ENCODE results near the gene EHBP1.
A peak's percentile ranks its signal among the peaks of the same experiment; 100 is the strongest.
"Not testable (repeated sequence)": the region's sequence is repeated elsewhere in the genome, so short reads cannot be mapped to it uniquely, and the experiment has no call there.

The EHBP1 gene

DNA sequence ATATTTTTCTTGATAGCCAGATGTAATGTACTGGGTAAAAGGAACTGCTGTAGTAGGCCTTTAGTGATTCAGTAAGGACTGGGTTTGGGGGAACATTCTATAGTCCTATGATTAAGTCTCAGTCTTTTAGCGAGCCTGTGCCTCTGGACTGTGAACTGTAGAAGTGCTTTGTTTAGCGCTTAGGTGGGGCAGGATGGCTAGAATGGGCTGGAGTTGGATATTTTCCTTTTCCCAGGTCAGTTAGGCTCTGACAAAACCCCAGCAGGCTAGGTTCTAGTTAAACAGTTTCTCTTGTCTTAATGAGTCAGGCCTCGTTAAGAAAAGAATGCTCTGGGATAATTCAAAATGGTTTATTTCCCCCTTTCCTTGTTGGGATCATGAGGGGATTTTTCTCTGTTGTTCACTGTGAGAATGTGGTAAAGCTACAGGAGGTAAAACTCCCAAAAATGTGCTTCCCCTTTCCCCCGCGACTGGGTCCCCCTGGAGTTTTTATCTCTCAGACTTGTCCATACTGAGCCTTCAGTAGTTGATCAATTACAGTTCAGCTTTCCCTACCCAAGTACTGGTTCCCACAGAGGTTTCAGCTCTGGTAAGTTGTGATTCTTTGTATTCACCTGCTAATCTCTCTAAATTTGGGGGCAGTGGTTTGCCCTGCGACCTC, 31.5 kb downstream of the EHBP1 start:
- no peak for DNase-seq (ENCODE audit: low read depth in 2 of 2)

GRCh38 chr2:62738981-62739936, 33.7 kb downstream of the EHBP1 start:
- DNase-seq (ENCODE audit: low read depth in 2 of 2), result peak; percentile 29 to 52

DNA sequence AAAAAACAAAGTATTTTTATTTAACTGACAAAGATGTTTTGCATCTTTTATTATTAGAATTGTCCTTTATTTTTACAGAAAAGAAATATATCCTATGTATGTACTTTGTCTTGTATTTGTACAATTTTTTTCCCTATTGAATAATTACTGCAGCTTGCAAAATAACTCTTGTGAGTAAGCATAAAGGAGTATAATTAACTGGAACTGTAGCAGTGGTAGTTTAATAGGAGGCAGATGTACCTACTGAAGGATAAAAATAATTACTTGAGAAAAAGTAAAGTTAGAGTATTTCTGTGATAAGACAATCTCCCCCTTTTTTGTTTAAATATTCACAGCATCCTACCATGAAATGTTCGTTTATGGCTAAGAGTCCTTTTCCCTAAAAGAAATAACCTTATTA, 34.7 kb downstream of the EHBP1 start:
- DNase-seq (ENCODE audit: low read depth in 2 of 2), result no peak

- DNase-seq (ENCODE audit: low read depth in 2 of 2), result no peak
Observed at GRCh38 chr2:62741127-62741526, 35.6 kb downstream of the EHBP1 start.

DNA sequence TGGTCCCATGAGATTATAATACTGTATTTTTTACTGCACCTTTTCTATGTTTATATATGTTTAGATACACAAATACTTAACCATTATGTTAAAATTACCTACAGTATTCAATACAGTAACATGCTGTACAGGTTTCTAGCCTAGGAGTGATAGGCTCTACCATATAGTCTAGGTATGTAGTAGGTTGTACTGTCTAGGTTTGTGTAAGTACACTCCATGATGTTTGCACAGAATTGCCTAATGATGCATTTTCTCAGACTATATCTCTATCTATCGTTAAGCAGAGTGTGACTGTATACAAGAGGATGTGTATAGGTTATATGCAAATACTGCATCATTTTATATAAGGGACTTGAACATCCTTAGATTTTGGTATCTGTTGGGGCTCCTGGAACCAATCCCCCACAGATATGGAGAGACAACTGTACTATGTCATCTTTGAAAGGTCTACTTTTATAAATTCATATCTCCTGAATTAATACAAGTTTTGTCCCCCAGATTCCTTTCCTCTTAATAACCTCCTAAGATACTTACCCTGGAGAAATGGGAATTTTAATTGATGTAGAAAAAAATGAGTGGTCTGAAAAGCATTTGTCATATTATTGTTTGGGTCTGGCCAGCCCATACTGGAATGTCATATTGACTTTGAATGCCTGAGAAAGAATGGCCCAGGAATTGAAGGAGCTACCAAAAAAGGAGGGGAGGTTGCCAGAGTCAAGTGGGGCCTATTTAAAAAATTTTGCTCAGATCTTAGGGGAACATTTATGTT, 36.6 kb downstream of the EHBP1 start:
- peak in 1 of 2 experiments; percentile 29 for DNase-seq (ENCODE audit: low read depth in 2 of 2)

GRCh38 chr2:62743506-62743905, 38.0 kb downstream of the EHBP1 start:
- DNase-seq (ENCODE audit: low read depth in 2 of 2), result no peak

GRCh38 chr2:62744603-62745002, 39.1 kb downstream of the EHBP1 start:
- no peak for DNase-seq (ENCODE audit: low read depth in 2 of 2)

- DNase-seq (ENCODE audit: low read depth in 2 of 2), result no peak
Observed at GRCh38 chr2:62745891-62746481, 40.5 kb downstream of the EHBP1 start.

DNA sequence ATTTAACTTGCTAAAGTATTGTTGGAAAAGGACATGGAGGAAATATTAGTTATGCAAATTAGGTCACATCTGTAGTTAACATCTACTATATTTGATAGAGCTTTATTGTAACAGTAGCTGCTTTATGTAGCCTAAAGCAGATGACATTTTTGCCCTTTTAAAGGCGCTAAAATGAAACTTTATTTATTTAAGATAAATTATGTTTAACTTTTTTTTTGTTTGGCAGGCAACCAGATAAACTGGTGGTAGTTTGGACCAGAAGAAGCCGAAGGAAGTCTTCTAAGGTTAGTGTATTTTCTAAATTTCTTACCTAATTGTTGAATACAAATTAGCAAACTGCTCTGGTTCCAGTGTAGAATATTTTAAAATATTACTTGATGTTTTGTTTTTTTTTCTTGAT, 41.7 kb downstream of the EHBP1 start:
- DNase-seq (ENCODE audit: low read depth in 2 of 2), result no peak

- DNase-seq (ENCODE audit: low read depth in 2 of 2), result no peak
Observed at GRCh38 chr2:62747876-62748275, 42.4 kb downstream of the EHBP1 start.

DNA sequence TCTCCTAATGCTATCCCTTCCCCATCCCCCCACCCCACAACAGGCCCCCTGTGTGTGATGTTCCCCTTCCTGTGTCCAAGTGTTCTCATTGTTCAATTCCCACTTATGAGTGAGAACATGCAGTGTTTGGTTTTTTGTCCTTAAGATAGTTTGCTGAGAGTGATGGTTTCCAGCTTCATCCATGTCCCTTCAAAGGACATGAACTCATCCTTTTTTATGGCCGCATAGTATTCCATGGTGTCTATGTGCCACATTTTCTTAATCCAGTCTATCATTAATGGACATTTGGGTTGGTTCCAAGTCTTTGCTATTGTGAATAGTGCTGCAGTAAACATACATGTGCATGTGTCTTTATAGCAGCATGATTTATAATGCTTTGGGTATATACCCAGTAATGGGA, 43.6 kb downstream of the EHBP1 start:
- not testable (repeated sequence) for DNase-seq (ENCODE audit: low read depth in 2 of 2)

GRCh38 chr2:62757029-62757428, 51.5 kb downstream of the EHBP1 start:
- no peak for DNase-seq (ENCODE audit: low read depth in 2 of 2)

DNA sequence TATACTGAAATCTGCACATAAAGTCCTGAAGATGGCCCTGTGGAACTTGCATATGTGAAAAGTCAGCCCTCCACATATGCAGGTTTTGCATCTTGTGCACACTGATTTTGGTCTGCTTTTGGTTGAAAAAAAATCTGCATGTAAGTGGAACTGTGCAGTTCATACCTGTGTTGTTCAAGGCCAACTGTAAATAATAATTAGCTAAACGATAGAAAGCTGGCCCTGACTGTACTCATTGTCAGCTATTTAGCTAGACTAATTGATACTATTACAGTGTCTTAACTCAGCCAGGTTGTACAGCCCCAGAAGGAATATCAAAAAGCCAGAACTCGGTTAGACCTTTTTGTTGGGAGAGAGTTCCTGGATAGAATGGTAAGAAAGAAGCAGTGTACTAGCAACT, 54.5 kb downstream of the EHBP1 start:
- no peak for DNase-seq (ENCODE audit: low read depth in 2 of 2)

- DNase-seq (ENCODE audit: low read depth in 2 of 2), result no peak
Observed at GRCh38 chr2:62760555-62760954, 55.0 kb downstream of the EHBP1 start.

- no peak for DNase-seq (ENCODE audit: low read depth in 2 of 2)
Observed at GRCh38 chr2:62765619-62766376, 60.3 kb downstream of the EHBP1 start.

- peak; percentile 31 to 40 for DNase-seq (ENCODE audit: low read depth in 2 of 2)
Observed at GRCh38 chr2:62768615-62769014, 63.1 kb downstream of the EHBP1 start.

DNA sequence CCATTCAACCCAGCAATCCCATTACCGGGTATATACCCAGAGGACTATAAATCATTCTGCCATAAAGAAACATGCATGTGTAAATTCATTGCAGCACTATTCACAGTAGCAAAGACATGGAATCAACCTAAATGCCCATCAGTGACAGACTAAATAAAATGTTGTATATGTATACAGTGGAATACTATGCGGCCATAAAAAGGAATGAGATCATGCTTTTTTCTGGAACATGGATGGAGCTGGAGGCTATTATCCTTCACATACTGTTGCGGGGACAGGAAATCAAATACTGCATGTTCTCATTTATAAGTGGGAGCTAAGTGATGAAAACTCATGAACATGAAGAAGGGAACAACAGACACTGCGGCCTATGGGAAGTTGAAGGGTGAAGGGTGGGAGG, 65.1 kb downstream of the EHBP1 start:
- no peak for DNase-seq (ENCODE audit: low read depth in 2 of 2)

DNA sequence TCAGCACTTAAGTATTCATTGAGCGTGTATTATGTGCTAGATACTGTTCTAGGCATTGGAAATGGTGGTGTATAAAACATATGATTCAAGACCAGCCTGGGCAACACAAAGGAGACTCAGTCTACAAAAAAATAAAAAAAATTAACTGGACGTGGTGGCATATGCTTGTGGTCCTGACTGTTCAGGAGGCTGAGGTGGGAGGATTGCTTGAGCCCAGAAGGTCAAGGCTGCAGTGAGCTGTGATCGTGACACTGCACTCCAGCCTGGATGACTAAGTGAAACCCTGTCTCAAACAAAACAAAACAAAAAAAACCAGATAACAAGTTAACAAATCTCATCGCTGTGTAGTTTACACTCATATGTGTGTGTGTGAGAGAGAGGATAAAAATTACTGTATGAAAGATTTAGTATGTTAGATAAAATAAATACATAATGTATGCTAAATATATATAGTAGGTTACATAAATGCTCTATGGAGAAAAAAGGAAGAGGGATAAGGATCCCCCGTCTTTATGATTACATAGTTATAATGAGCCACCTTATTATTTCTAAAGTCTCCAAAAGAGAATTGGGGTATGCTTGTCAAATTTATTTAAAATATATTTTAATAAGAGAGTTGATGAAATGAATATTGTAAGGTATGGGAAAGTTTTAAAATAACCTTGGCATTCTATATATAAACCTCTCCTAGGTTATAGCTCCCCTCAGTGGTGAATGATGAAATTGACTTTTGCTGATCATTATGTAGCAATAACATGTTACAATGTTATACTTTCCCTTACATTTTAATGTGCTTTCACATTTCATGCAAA, 69.2 kb downstream of the EHBP1 start:
- DNase-seq (ENCODE audit: low read depth in 2 of 2), result peak in 1 of 2 experiments; percentile 17

- DNase-seq (ENCODE audit: low read depth in 2 of 2), result no peak
Observed at GRCh38 chr2:62775367-62775668, 69.8 kb downstream of the EHBP1 start.

- no peak for DNase-seq (ENCODE audit: low read depth in 2 of 2)
Observed at GRCh38 chr2:62783679-62784078, 78.2 kb downstream of the EHBP1 start.

All from fibroblast of skin of left biceps (primary cell).